Measurements from ENCODE around the gene SERPINA6. TPM values are rescaled to one million over a fixed set of nuclear protein-coding genes. Genes with fewer than 3 reads are reported as not detected.
"Not testable (repeated sequence)": the region's sequence is repeated elsewhere in the genome, so short reads cannot be mapped to it uniquely, and the experiment has no call there.

SERPINA6 gene
- total RNA-seq, 4 donors from 2014 or later: 1.5 TPM; not detected in 3

DNA sequence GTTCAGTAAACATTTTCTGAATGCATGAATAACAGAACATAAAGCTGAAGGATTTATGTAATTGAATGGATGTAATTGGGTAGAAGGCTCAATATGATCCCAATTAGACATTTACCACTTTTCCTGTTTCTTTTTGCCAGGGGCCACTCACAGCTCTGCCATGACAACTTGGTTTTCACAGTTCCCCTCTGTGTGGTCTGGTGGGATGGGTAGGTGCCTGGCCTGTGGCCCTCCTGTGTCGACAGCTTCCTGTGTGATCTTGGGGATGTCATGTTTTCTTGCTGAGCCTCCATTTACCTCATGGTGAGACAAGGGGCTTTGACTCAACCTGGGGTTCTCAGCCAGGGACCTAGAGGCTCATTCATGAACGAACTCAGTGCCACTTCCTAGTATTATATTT lies 17.5 kb downstream of the SERPINA6 start:
- ATAC-seq (ENCODE audit: low FRiP score): no peak
- DNase-seq (ENCODE audit: low spot score): no peak
- TF ChIP-seq, protein P1, sequence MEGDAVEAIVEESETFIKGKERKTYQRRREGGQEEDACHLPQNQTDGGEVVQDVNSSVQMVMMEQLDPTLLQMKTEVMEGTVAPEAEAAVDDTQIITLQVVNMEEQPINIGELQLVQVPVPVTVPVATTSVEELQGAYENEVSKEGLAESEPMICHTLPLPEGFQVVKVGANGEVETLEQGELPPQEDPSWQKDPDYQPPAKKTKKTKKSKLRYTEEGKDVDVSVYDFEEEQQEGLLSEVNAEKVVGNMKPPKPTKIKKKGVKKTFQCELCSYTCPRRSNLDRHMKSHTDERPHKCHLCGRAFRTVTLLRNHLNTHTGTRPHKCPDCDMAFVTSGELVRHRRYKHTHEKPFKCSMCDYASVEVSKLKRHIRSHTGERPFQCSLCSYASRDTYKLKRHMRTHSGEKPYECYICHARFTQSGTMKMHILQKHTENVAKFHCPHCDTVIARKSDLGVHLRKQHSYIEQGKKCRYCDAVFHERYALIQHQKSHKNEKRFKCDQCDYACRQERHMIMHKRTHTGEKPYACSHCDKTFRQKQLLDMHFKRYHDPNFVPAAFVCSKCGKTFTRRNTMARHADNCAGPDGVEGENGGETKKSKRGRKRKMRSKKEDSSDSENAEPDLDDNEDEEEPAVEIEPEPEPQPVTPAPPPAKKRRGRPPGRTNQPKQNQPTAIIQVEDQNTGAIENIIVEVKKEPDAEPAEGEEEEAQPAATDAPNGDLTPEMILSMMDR (IDR thresholded peaks at IDR 0.05): no peak

DNA sequence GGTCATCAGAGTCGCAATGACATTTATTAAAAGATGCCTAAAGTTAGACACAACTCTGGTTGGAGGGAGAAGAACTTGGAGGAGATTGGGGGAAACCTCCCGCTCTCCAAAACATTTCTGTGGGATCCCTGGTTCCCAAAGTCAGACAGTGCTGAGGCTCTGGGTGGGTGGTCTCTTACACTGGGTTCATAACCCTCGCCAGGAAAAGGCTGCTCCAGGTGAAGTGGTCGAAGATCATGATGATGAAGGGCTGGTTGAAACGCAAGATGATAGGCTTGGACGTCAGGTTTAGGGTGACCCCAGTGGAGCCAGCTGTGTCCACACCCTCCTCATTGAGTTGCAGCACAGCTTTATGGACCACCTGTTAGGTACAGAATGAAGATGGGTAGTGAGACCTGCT lies 18.9 kb downstream of the SERPINA6 start:
- TF ChIP-seq, protein P1 (IDR thresholded peaks at IDR 0.05): no peak
- DNase-seq (ENCODE audit: low spot score) (no peak), ATAC-seq (ENCODE audit: low FRiP score) (no peak)

DNA sequence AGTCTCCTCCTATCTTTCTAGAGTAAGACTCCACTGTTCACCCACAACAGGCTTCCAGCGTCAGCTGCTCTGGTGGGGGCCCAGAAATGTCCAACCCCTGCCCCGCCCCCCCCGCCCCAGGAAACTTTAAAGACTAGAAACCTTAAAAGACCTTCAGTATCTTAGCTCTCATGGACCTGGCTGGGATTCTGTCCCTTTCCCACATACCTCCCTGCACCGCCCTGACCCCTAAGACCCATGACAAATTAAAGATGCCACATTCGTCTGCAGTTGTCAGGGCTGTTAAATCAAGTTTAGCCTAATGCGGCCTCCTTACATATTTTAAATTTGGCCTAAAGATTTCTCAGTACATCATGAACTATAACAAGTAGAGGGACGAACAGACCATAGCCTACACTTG lies 20.0 kb downstream of the SERPINA6 start:
- DNase-seq (ENCODE audit: low spot score): no peak
- ATAC-seq (ENCODE audit: low FRiP score): no peak
- TF ChIP-seq, protein P1 (IDR thresholded peaks at IDR 0.05): no peak

DNA sequence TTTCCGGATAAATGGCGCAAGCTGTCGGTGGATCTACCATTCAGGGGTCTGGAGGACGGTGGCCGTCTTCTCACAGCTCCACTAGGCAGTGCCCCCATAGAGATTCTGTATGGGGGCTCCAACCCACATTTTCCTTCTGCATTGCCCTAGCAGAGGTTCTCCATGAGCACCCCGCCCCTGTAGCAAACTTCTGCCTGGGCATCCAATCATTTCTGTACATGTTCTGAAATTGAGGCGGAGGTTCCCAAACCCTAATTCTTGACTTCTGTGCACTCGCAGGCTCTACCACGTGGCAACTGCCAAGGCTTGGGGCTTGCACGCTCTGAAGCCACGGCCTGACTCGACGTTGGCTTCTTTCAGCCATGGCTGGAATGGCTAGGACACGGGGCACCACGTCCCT lies 25.0 kb downstream of the SERPINA6 start:
- DNase-seq (ENCODE audit: low spot score): no peak
- no peak for ATAC-seq (ENCODE audit: low FRiP score)
- TF ChIP-seq, protein P1 (IDR thresholded peaks at IDR 0.05): no peak

GRCh38 chr14:94296181-94296545 lies 27.0 kb downstream of the SERPINA6 start:
- ATAC-seq (ENCODE audit: low FRiP score): not testable (repeated sequence)

GRCh38 chr14:94295360-94296180 lies 27.6 kb downstream of the SERPINA6 start:
- TF ChIP-seq, protein P1 (IDR thresholded peaks at IDR 0.05): no peak
- DNase-seq (ENCODE audit: low spot score) (no peak), ATAC-seq (ENCODE audit: low FRiP score) (no peak)

More at GRCh38 chr14:94296181-94296545, 27.0 kb downstream of the SERPINA6 start:
- not testable (repeated sequence) for DNase-seq (ENCODE audit: low spot score)

GRCh38 chr14:94293578-94293924 lies 29.6 kb downstream of the SERPINA6 start:
- ATAC-seq (ENCODE audit: low FRiP score) (no peak), DNase-seq (ENCODE audit: low spot score) (no peak)
- TF ChIP-seq, protein P1 (IDR thresholded peaks at IDR 0.05): no peak
